H1 (cell line): Measurements from ENCODE around the gene RIMBP2. TPM values are rescaled to one million over a fixed set of nuclear protein-coding genes. Genes with fewer than 3 reads are reported as not detected.

Source experiments
- BCL11A ChIP-seq, 2 experiments: IDR thresholded peaks; one replicate each; pipeline ENCODE4 v1.6.1; 2011; ENCODE audit warnings: low read depth in 2 of 2, low read length in 2 of 2, mild to moderate bottlenecking in 2 of 2
- EGR1 ChIP-seq: IDR thresholded peaks from 2 replicates; pipeline ENCODE4 v1.6.1; 2011; ENCODE audit warnings: low read depth, low read length, borderline replicate concordance
- PHF8 ChIP-seq: fragments of 200-600 bp; sonication (generic); conservative IDR thresholded peaks from 2 replicates; pipeline ENCODE4 v1.7.1; 2012; ENCODE audit warnings: low read depth, mild to moderate bottlenecking, inconsistent platforms, low read length, moderate library complexity
- TAF1 ChIP-seq: IDR thresholded peaks from 2 replicates; pipeline ENCODE4 v1.6.1; 2011; ENCODE audit warnings: mild to moderate bottlenecking, low read depth, low read length
- TCF12 ChIP-seq: IDR thresholded peaks from 2 replicates; pipeline ENCODE4 v1.6.1; 2011; ENCODE audit warnings: low read depth, mild to moderate bottlenecking, low read length
- polyA plus RNA-seq, 7 experiments: library from polyadenylated mRNA; depleted of rRNA in 3 of 7; stranded (reverse) in 5 of 7; unstranded in 2 of 7; fragments of >200 nt in 5 of 7; fragments of 200-250 nt in 2 of 7; gene quantifications; 1 replicate in 5 of 7; 2 replicates in 1 of 7; 4 replicates in 1 of 7; pipeline versions ENCODE4 v1.2.1 to v1.2.3, GENCODE V29; 2011 to 2013; ENCODE audit warnings: missing spikeins in 2 of 7, mixed read lengths in 2 of 7
- total RNA-seq: library from RNA; stranded (reverse); fragmentation: NEBNext Ultra II Directional; extraction: Animal tissue kit (Norgen Biotek cat#: 25700); gene quantifications from 2 replicates; pipeline ENCODE4 v1.2.1, GENCODE V29; 2021
- TF ChIP-seq, protein P1 (sequence below): fragments of 300-600 bp; sonication (generic); IDR thresholded peaks from 2 replicates; pipeline ENCODE4 v1.7.1; 2012; ENCODE audit warnings: low read length, moderate library complexity, mild to moderate bottlenecking, inconsistent platforms; ENCODE audit not compliant: insufficient replicate concordance

Gene RIMBP2
- total and polyA plus RNA-seq, 2 of the 8 experiments (the other 6 are each of a cell fraction or from before 2014, with no cell fraction given), result 0.18 to 0.65 TPM

DNA sequence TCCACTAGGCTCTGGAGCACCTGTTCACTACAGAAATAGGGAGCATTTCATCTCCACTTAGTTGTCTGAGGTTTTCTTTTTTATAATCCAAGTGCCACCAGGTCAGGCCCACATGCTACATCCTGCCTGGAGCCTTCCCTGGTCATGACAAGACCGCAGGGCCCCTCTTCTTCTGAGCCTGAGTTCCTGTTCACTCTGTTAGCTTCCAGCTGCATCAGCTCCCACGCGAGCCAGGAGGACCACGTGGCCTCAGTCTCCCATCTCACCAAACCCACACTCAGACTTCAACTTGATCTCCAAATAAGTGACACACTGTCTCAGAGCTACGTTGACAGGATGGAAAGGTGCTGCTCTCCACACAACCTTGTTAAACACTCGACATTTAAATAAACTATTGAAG is 21.0 kb downstream of the RIMBP2 start (continued):
- TF ChIP-seq, protein P1, sequence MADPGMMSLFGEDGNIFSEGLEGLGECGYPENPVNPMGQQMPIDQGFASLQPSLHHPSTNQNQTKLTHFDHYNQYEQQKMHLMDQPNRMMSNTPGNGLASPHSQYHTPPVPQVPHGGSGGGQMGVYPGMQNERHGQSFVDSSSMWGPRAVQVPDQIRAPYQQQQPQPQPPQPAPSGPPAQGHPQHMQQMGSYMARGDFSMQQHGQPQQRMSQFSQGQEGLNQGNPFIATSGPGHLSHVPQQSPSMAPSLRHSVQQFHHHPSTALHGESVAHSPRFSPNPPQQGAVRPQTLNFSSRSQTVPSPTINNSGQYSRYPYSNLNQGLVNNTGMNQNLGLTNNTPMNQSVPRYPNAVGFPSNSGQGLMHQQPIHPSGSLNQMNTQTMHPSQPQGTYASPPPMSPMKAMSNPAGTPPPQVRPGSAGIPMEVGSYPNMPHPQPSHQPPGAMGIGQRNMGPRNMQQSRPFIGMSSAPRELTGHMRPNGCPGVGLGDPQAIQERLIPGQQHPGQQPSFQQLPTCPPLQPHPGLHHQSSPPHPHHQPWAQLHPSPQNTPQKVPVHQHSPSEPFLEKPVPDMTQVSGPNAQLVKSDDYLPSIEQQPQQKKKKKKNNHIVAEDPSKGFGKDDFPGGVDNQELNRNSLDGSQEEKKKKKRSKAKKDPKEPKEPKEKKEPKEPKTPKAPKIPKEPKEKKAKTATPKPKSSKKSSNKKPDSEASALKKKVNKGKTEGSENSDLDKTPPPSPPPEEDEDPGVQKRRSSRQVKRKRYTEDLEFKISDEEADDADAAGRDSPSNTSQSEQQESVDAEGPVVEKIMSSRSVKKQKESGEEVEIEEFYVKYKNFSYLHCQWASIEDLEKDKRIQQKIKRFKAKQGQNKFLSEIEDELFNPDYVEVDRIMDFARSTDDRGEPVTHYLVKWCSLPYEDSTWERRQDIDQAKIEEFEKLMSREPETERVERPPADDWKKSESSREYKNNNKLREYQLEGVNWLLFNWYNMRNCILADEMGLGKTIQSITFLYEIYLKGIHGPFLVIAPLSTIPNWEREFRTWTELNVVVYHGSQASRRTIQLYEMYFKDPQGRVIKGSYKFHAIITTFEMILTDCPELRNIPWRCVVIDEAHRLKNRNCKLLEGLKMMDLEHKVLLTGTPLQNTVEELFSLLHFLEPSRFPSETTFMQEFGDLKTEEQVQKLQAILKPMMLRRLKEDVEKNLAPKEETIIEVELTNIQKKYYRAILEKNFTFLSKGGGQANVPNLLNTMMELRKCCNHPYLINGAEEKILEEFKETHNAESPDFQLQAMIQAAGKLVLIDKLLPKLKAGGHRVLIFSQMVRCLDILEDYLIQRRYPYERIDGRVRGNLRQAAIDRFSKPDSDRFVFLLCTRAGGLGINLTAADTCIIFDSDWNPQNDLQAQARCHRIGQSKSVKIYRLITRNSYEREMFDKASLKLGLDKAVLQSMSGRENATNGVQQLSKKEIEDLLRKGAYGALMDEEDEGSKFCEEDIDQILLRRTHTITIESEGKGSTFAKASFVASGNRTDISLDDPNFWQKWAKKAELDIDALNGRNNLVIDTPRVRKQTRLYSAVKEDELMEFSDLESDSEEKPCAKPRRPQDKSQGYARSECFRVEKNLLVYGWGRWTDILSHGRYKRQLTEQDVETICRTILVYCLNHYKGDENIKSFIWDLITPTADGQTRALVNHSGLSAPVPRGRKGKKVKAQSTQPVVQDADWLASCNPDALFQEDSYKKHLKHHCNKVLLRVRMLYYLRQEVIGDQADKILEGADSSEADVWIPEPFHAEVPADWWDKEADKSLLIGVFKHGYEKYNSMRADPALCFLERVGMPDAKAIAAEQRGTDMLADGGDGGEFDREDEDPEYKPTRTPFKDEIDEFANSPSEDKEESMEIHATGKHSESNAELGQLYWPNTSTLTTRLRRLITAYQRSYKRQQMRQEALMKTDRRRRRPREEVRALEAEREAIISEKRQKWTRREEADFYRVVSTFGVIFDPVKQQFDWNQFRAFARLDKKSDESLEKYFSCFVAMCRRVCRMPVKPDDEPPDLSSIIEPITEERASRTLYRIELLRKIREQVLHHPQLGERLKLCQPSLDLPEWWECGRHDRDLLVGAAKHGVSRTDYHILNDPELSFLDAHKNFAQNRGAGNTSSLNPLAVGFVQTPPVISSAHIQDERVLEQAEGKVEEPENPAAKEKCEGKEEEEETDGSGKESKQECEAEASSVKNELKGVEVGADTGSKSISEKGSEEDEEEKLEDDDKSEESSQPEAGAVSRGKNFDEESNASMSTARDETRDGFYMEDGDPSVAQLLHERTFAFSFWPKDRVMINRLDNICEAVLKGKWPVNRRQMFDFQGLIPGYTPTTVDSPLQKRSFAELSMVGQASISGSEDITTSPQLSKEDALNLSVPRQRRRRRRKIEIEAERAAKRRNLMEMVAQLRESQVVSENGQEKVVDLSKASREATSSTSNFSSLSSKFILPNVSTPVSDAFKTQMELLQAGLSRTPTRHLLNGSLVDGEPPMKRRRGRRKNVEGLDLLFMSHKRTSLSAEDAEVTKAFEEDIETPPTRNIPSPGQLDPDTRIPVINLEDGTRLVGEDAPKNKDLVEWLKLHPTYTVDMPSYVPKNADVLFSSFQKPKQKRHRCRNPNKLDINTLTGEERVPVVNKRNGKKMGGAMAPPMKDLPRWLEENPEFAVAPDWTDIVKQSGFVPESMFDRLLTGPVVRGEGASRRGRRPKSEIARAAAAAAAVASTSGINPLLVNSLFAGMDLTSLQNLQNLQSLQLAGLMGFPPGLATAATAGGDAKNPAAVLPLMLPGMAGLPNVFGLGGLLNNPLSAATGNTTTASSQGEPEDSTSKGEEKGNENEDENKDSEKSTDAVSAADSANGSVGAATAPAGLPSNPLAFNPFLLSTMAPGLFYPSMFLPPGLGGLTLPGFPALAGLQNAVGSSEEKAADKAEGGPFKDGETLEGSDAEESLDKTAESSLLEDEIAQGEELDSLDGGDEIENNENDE, result no peak
- TF ChIP-seq TAF1 (no peak), TCF12 (no peak), PHF8 (no peak), BCL11A (IDR thresholded peaks at IDR 0.05; ENCODE audit: low read depth in 2 of 2, low read length in 2 of 2) (no peak), EGR1 (no peak)
- TF ChIP-seq, all 59 proteins: peak for 0
